IPS DF 4.7 (cell line): ENCODE data around the gene ZNF564.
"Not testable (repeated sequence)": the region's sequence is repeated elsewhere in the genome, so short reads cannot be mapped to it uniquely, and the experiment has no call there.

ENCODE experiments used
- DNase-seq: peaks from one replicate; pipeline ENCODE4 v3.0.0-alpha.2; 2013; ENCODE audit warnings: low spot score; ENCODE audit errors: extremely low read depth

Gene ZNF564

GRCh38 chr19:12551060-12551832 is at the start of gene ZNF564:
Gene ZNF564 (minus strand): TSS chr19:12551482. CDS start chr19:12551332, 150 bp downstream.
- peak; percentile 99 for DNase-seq

GRCh38 chr19:12597594-12597993 is 46.3 kb upstream of the ZNF564 start:
- no peak for DNase-seq

GRCh38 chr19:12596927-12597548 is 45.8 kb upstream of the ZNF564 start:
- DNase-seq, result no peak

- no peak for DNase-seq
Observed at GRCh38 chr19:12596485-12596884, 45.2 kb upstream of the ZNF564 start.

GRCh38 chr19:12581100-12581499 is 29.8 kb upstream of the ZNF564 start:
- no peak for DNase-seq

GRCh38 chr19:12580180-12580694 is 29.0 kb upstream of the ZNF564 start:
- DNase-seq, result no peak

- DNase-seq, result no peak
Observed at GRCh38 chr19:12578641-12579040, 27.4 kb upstream of the ZNF564 start.

GRCh38 chr19:12574036-12574435 is 22.8 kb upstream of the ZNF564 start:
- no peak for DNase-seq

- no peak for DNase-seq
Observed at GRCh38 chr19:12567951-12568350, 16.7 kb upstream of the ZNF564 start.

- DNase-seq, result not testable (repeated sequence)
Observed at GRCh38 chr19:12566380-12566779, 15.1 kb upstream of the ZNF564 start.

- DNase-seq, result peak; percentile 49
Observed at GRCh38 chr19:12564016-12564664, 12.9 kb upstream of the ZNF564 start.

- DNase-seq, result no peak
Observed at GRCh38 chr19:12555456-12555930, 4.2 kb upstream of the ZNF564 start.

GRCh38 chr19:12546903-12547302 is 4.4 kb downstream of the ZNF564 start:
- no peak for DNase-seq

- no peak for DNase-seq
Observed at GRCh38 chr19:12546068-12546467, 5.2 kb downstream of the ZNF564 start.

- no peak for DNase-seq
Observed at GRCh38 chr19:12545267-12545666, 6.0 kb downstream of the ZNF564 start.

GRCh38 chr19:12544401-12544876 is 6.8 kb downstream of the ZNF564 start:
- no peak for DNase-seq

- no peak for DNase-seq
Observed at GRCh38 chr19:12543855-12544254, 7.4 kb downstream of the ZNF564 start.

- DNase-seq, result no peak
Observed at GRCh38 chr19:12527034-12527836, 24.0 kb downstream of the ZNF564 start.

- DNase-seq, result no peak
Observed at GRCh38 chr19:12526542-12526941, 24.7 kb downstream of the ZNF564 start.

- DNase-seq, result no peak
Observed at GRCh38 chr19:12521996-12522395, 29.3 kb downstream of the ZNF564 start.

- DNase-seq, result no peak
Observed at GRCh38 chr19:12513531-12514061, 37.7 kb downstream of the ZNF564 start.
